Inferior parietal cortex (tissue), 1 donor: ENCODE results near the gene EFNA5.

Experiments
- DNase-seq: peaks from one replicate; pipeline ENCODE4 v3.0.0-alpha.2; 2016; ENCODE audit errors: extremely low spot score

The EFNA5 gene

DNA sequence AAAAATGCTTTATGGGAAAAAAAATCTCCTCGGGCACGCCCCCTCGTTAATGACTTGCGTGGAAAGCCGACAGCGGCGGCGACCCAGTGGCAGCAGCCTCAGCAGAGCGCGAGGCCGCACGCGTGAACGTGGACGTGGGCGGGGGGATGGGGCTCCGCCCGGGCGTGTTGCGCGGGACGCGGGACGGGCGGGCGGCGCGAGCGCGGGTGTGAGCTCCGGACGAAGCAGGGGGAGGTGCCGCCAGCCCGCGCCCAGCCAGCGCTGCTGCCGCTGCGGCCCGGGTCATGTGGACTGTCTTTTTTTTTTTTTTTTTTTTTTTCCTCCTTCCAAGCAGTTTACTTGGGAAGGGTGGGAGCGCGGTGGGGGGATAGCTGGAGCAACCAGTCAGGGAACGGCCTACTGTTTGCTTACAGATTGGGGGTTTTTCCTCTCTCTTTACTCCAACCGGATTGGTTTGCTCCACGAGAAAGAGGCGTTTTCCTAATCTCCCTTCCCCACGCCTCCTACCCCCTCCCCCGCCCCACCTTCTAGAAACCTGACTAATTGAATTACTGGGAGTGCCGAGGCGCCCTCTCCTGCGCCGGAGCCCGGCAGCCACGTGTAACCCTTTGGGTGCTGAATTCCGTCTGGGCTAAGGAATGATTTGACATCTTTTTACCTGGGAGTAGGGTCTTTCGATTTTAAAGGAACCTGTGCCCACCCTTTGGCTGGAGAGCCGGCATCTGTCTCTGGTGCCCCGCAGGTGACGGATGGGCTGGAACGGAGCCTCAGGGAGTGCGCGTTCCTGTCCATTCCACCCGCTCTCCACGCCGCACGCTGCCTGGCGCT is 1.7 kb upstream of the EFNA5 start:
- peak; percentile 52 for DNase-seq

- peak; percentile 50 for DNase-seq
Observed at GRCh38 chr5:107671742-107672210, 1.0 kb upstream of the EFNA5 start.

- peak; percentile 6 for DNase-seq
Observed at GRCh38 chr5:107670087-107670931, 428 bp downstream of the EFNA5 start.

GRCh38 chr5:107669096-107670031 is 1.4 kb downstream of the EFNA5 start:
- DNase-seq = peak; percentile 21

- DNase-seq = peak; percentile 28
Observed at GRCh38 chr5:107668154-107669095, 2.3 kb downstream of the EFNA5 start.

- peak; percentile 1 for DNase-seq
Observed at GRCh38 chr5:107666051-107666655, 4.6 kb downstream of the EFNA5 start.

GRCh38 chr5:107665036-107665570 is 5.6 kb downstream of the EFNA5 start:
- peak; percentile 17 for DNase-seq

DNA sequence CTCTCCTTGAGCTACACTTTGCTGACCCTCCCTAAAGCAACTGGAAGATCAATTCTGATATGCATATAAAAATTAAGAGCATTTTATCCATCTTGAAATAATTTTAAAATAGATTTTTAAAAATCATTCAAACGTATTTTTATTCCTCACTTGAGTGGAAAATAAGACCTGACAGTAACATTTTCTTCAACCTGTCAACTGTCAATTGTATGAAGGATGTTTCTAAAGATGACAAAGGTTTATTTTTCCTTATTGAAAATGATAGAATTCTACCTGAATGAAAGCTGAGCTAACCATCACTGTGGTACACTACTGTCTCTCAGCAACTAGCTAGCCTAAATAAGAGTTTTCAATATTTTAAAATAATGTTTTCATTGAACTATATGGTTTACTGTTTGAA is 7.0 kb downstream of the EFNA5 start:
- DNase-seq = no peak

- no peak for DNase-seq
Observed at GRCh38 chr5:107661650-107662044, 9.1 kb downstream of the EFNA5 start.

DNA sequence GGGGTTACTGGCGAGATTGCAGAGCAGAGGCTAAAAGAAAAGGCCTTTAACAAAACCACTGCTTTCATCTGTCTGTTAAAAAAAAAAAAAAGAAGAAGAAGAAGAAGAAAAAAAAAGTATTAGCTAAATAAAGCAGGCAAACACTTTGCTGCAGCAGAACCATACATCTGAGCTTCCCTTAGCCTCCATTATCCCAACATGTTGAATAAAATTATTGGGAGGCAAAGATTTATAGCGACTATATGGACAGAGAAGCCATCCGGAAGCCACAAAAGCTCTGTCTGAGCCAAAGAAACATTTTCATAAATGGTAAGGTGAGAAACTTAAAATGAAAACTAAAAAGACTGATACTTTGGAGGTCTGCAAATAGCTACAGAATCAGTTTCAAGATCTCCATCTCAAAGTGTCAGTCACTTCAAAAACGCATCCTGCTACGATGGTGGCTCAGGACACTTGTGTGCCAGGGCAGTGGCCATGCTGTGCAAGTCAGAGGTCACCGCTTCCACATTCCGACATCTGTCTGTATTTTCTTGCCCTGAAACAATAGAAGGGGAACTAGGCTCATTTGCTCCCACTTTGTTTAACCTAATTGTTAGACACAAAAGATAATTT is 9.6 kb downstream of the EFNA5 start:
- no peak for DNase-seq

DNA sequence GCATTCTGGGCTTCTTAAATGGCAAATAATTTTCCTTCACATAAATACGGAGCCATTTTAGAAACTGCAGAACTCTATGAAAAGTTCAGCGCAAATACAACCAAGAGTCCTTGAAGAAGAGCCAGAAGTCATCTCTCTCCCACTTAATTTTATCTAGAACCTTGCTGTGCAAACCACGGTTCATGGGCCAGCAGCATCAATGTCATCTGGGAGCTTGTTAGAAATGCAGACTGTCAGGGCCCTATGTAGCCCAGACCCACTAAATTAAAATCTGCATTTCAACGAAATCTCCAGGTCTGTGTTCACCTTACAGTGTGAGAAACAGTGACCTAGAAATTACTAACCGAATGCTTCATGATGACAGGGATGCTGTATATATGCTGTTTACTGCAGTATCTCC is 12.2 kb downstream of the EFNA5 start:
- DNase-seq = no peak

GRCh38 chr5:107655831-107656230 is 14.9 kb downstream of the EFNA5 start:
- DNase-seq = no peak

GRCh38 chr5:107654827-107655226 is 15.9 kb downstream of the EFNA5 start:
- no peak for DNase-seq

DNA sequence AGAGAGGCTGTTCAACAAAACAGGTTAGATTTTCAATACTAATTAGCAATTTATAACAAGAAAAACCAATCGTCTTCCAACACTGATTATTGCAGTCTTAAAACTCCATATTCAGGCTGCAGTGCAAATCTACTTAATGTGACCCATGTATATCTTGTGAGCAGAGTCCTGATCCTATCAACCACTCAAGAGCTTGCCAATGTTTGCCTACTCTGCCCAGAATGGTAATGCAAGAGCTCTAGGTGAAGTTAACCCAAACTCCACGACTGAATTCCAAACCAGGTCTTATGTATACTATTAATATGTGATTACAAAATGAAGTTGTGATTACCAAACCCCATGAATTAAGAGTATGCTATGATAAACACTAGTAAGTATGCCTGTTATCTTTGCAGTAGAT is 17.1 kb downstream of the EFNA5 start:
- DNase-seq = no peak

GRCh38 chr5:107652839-107653607 is 17.7 kb downstream of the EFNA5 start:
- no peak for DNase-seq

DNA sequence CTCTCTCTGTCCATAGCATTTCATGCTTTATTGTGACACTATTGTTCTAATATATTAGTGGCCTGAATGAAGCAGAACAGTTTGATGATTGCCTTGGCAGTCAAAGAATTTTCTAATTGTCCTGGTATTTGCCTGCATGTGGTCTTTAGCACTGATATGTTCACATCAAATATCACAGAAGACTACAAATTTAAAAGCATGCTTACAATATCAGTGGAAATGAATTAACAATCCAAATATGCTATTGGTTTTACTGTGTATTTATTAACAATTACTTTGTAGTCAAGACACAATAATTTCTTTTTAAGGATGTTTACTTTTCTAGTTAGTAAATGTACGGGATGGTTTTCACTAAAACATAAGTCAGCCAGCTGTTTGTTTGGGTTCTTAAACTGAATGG is 18.3 kb downstream of the EFNA5 start:
- DNase-seq = no peak

DNA sequence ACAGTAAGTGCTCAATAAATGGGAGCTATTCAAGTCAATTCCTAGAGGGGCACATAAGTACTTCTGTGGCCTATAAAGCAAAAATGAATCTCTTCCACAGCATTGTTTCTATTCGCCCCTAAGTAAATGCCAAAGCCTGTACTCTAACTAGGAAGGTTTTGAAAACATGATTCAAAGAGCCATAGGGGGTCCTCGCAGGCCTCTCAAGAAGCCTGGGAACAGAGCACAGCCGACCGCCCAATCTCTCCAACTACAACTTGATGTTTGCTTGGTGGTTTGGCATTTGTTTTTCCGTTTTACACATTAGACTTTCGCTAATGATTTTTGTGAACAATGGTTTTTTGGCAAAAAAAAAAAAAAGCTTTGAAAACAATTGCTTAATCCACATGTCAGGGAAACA is 19.4 kb downstream of the EFNA5 start:
- no peak for DNase-seq

- no peak for DNase-seq
Observed at GRCh38 chr5:107646418-107646817, 24.3 kb downstream of the EFNA5 start.

DNA sequence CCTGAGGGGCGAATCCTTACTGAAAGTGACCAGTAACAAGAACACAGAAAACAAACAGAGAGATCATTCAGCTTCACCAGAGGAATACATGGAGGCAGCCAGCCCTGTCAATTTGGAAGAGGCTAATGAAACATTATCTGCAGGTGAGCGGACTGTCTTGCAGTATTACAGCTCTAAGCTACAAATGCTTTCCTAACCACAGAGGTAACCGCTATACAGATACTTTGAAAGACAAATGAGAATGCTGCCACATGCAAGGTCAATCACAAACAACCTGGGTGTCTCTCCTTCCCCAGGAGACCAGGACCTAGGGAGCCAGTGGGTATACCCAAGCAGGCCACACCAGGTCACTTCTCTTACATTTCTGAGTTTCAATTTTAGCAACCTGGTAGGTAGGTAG is 30.2 kb downstream of the EFNA5 start:
- DNase-seq = no peak
